NCI-H1105 treated with DMSO at 0.1 percent for 48 hours (cell line): Measurements from ENCODE around the gene LGALS7.
"Not testable (repeated sequence)": the region's sequence is repeated elsewhere in the genome, so short reads cannot be mapped to it uniquely, and the experiment has no call there.

Experiments
- DNase-seq: peaks from one replicate; lab custom pipeline; 2025; lab: John Stamatoyannopoulos, UW

The LGALS7 gene

DNA sequence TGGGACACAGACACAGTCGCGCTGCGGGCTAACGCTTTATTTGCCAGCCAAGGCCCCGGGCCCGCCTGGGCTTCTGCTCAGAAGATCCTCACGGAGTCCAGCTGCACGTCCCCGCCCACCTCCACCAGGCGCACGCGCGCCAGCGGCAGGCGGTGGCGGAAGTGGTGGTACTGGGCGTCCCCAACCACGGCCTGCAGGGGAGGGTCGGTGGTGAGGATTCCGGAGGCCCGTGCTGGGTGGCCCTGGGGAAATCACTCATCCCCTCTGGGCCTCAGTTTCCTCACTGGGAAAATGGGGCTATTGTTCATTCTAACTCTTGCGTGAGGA lies 2.4 kb downstream of the LGALS7 start:
- DNase-seq = not testable (repeated sequence)

DNA sequence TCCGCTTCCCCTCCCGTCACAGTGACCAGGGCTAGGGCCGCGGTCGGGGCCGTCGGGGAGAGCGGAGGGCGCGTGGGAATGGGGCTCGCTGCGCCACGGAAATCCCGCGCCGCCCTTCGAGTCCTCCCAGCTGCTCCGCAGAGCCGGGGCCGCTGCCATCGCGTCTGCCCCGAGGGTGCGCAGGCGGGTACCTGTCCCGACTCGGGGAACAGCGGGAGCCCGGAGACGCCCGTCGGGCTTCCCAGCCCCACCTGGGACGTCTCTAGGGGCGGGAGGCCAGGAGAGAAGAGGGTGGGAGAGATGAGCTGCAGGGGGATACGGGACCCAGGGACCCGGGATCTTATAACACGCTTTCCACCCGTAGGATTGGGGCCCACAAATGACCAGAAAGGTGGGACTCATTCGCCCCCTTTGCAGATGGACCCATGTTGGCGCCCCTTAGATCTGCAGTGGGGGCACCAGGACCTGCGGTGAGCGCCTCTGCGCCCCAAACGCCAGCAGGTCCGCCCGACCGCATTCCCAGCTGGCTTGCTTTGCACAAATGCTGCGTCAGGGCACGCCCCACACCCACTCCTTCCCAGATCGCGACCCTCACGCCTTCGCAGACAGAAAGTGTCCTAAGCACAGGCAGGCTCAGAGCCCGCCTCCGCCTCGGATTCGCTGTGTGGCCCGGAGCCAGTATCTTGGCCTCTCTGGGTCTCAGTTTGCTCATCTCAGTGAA lies 2.9 kb downstream of the LGALS7 start:
- not testable (repeated sequence) for DNase-seq

DNA sequence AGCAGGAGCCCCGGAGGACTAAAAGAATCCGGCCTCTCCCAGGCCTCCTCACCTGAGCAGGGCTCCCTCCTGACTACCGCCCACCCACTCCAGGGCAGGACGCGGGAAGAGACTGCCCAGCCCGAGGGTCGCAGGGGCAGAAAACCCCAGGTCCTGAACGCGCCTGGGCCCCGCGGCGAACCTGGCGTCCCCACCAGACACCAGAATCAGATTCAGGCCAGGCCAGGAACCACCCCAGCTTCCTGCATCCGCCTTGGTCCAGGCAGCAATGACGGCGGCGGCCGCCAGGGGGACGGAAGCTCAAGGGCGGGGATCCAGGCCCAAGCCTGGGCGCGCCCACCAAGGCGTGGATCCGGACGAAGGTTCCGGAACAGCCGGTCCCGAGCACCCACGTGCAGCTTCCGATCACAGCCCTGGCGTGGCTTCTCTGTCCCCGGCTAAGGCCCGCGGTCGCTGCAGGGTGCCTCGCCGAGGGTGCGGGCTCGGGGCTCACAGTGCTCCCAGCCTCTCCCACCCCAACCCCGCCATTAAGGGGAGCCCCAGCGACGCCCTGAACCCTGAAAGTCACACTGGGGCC lies 3.6 kb downstream of the LGALS7 start:
- no peak for DNase-seq

DNA sequence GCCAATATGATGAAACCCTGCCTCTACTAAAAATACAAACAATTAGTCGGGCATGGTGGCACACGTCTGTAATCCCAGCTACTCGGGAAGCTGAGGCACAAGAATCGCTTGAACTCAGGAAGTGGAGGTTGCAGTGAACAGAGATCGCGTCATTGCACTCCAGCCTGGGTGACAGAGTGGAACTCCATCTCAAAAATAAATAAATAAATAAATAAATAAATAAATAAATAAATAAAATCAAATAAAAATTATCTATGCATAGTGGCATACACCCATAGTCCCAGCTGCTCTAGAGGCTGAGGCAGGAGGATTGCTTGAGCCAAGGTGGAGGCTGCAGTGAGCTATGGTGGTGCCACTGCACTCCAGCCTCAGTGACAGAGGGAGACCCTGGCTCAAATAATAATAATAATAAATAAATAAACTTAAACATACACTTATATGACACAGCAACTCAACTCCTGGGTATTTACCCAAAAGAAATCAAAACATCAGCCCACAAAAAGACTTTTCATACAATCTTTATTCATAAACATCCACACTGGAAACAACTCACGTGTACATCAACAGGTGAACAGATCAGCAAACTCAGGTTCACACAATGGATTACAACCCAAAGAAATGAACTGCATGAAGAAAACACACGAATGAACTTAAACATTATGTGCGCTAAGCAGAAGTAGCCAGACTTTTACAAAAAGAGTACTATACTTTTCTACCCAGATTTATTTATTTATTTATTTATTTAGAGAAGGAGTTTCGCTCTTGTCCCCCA lies 6.9 kb downstream of the LGALS7 start:
- DNase-seq = no peak

DNA sequence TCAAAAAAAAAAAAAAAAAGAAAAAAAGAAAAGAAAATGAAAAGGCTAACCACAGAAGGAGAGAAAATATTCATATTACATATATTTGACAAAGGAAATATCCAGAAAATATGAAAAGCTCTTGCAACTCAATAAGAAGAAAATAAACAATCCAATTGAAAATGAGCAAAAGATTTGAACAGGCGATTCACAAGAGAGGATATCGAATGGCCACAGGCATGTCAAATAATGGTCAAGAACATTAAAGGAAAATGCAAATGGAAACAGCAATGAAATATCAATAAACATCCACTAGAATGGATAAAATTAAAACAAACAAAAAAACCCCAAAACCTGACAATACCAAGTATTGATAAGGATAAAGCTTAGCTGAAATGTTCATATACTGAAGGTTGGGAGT lies 8.1 kb downstream of the LGALS7 start:
- no peak for DNase-seq

DNA sequence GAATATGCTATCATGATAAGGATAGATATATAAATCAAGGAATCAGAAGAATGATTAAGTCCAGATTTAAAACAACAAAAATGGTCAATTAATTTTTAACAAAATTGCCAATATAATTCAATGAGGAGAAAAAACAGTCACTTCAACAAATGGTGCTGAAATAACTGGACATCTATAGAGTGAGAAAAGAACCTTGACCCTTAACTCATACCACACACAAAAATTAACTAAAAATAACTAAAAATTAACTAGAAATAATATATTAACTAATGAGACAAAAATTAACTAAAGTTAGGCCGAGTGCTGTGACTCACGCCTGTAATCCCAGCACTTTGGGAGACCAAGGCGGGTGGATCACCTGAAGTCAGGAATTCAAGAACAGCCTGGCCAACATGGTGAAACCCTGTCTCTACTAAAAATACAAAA lies 9.5 kb downstream of the LGALS7 start:
- DNase-seq = no peak

DNA sequence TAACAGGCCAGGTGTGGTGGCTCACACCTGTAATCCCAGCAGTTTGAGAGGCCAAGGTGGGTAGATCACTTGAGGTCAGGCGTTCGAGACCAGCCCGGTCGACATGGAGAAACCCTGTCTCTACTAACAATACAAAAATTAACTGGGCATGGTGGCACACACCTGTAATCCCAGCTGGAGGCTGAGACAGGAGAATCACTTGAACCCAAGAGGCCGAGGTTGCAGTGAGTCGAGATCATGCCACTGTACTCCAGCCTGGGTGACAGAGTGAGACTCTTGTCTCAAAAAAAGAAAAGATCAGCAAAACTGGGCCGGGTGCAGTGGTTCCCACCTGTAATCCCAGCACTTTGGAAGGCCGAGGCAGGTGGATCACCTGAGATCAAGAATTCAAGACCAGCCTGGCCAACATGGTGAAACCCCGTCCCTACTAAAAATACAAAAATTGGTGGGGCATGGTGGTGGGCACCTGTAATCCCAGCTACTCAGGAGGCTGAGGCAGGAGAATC lies 11.4 kb downstream of the LGALS7 start:
- DNase-seq = not testable (repeated sequence)

DNA sequence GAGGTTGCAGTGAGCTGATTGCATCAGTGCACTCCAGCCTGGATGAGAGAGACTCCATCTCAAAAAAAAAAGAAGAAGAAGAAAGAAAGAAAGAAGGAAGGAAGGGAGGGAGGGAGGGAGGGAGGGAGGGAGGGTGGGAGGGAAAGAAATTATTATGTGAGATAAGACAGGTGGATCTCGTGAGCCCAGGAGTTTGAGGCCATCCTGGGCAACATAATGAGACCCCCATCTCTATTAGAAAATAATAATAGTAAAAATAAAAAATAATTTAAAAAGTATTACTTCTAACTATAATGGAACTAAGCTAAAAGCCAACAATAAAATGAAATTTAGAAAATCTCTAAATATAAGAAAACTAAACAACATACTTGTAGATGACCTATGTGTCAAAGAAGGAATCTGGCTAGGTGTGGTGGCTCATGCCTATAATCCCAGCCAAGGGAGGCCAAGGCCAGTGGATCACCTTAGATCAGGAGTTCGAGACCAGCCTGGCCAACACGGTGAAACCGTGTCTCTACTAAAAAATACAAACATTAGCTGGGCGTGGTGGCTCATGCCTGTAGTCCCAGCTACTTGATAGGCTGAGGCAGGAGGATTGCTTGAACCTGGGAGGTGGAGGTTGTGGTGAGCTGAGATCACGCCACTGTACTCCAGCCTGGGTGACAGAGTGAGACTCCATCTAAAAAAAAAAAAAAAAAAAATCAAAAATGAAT lies 12.4 kb downstream of the LGALS7 start:
- DNase-seq = not testable (repeated sequence)

DNA sequence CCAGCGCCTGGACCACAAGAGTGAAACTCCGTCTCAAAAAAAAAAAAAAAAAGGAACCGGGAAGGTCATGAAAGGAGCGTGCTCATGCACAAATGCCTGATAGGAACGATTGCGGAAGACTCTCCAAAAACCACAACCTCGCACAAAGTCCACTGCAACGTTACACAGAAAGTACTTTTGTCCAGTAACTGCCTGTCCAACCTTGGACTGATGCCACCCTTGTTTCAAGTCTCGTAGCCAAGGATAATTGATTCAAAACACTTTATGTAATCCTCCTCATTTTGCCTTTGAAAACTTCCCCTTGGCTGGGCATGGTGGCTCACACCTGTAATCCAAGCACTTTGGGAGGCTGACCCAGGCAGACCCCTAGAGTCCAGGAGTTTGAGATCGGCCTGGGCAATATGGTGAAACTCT lies 13.7 kb downstream of the LGALS7 start:
- DNase-seq = no peak

DNA sequence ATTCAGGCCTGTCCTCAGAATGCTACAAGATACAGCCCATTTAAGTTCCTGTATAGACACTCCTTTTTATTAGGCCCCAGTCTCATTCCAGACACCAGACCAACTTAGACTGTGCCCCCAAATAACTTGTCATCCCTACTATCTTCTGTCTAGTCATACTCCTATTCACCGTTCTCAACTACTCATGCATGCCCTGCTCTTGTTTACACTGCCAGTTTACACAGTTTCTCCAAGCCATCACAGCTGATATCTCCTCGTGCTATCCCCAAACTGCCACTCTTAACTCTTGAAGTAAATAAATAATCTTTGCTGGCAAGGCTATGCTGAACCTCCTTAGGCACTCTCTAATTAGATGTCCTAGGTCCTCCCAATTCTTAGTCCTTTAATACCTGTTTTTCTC lies 19.1 kb downstream of the LGALS7 start:
- not testable (repeated sequence) for DNase-seq

DNA sequence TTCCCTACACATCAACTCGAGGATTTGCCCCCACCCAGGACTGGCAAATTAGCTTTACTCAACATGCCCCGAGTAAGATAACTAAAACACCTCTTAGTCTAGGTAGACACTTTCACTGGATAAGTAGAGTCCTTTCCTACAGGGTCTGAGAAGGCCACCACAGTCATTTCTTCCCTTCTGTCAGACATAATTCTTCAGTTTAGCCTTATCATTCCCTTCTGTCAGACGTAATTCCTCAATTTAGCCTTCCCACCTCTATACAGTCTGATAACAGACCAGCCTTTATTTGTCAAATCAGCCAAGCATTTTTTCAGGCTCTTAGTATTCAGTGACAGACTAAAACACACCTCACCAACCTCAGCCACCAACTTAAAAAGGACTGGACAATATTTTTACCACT lies 19.5 kb downstream of the LGALS7 start:
- not testable (repeated sequence) for DNase-seq

DNA sequence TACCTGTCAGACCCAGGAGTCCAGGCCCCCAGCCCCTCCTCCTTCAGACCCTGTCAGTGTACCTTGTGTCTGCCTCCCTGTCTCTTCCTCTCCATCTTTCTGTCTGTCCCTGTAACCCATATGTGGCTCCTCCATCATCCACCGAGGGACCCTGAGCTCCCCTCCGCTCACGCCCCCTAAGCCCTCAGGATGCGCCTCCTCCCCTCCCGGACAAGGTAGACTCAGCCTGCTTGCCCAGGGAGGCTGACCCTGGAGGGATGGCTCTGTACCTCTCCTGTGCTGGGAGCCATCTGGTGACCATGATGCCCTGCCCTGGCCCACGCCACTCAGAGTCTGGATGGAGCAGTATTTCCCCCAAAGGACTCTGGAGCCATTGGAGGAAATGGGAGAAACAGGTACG lies 28.0 kb downstream of the LGALS7 start:
- no peak for DNase-seq

DNA sequence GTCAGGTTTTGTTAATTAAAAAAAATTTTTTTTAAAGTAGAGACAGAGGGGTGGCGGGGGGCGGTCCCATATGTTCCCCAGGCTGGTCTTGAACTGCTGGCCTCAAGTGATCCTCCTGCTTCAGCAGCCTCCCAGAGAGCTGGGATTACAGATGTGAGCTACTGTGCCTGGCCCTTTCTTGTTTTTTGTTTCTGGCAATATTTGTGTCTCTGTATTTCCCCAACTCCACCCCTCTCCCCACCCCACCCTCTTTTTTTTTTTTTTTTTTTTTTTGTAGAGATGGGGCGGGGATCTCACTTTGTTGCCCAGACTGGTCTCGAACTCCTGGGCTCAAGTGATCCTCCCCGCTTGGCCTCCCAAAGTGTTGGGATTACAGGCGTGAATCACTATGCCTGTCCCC lies 28.4 kb downstream of the LGALS7 start:
- DNase-seq = no peak

DNA sequence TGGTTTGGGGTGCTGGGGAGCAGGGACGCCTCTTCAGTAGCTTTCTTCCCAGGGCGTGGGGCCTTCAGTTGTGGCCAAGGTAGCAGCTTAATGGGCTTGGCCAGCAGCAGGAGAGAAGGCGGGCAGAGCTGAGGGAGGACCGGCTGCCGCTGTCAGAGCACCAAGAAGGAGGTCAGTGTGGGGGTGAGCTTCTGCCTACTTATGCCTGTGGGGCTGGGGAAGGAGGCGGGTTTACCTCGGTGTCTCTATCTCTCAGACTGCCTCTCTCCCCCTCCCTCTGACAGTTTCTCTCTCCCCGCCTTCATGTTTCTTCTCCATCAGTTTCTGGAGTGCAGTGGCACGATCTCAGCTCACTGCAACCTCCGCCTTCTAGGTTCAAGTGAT lies 29.0 kb downstream of the LGALS7 start, which contains the start of gene CAPN12:
TSS of gene CAPN12 (minus strand) at position 177 of the 384 bp plus-strand sequence. CDS start 309 bp downstream, outside the sequence.
- no peak for DNase-seq

DNA sequence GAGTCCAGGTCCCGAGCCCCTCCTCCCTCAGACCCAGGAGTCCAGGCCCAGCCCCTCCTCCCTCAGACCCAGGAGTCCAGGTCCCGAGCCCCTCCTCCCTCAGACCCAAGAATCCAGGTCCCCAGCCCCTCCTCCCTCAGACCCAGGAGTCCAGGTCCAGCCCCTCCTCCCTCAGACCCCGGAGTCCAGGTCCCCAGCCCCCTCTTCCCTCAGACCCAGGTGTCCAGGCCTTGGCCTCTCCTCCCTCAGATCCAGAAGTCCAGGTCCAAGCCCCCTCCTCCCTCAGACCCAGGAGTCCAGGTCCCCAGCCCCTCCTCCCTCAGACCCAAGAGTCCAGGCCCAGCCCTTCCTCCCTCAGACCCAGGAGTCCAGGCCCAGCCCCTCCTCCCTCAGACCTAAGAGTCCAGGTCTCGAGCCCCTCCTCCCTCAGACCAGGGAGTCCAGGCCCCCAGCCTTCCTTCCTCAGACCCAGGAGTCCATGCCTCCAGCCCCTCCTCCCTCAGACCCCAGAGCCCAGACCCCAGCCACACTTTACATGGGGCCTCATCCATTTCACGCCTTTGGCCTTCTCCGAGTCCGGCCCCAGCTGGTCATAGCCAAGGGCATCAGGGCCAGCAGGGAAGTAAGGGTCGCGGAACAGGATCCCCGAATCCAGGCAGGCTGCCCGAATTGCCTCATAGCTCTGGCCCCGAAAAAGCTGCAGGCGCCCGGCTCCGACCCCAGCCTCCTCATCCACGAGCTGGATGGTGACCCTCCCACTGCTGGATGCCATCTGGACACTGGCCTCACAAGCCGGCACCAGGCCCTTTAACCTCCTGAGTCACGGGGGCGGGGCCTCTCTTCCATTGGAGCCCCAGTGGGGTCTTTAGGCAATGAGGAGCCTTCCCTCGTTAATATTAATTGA lies 29.7 kb downstream of the LGALS7 start:
- DNase-seq = no peak

DNA sequence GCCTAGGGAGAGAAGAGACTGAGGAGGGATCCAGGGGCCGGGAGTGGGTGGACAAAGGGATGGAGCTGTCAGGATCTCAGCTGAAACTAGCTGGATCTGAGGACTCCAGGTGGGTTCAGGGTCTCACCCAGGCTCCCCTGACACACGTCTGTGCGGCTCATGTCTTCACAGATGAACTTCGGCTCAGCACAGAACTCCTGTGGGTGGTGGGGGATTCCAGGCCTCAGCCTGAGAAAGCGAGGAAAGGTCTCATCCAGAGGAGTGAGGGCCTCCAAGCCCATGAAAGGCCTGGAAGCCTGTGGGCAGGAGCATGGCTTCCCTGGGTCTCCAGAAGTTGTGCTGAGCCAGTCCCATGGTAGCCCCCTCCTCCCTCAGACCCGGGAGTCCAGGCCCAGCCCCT lies 30.4 kb downstream of the LGALS7 start:
- DNase-seq = no peak

DNA sequence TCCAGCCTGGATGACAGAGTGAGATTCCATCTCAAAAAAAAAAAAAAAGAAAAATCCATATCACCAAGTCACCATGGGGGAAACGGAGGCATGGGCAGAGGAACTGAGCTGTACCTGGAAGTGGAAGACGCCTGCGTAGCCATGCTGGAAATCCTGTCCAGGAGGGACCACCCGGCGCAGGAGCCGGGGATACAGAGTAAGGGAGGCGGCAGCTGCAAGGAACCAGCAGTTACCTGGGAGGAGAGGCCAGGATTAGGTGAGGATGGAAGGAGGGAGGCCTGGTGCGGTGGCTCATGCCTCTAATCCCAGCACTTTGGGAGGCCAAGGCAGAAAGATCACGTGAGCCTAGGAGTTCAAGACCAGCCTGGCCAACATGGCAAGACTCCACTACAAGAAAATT lies 31.0 kb downstream of the LGALS7 start:
- DNase-seq = no peak

DNA sequence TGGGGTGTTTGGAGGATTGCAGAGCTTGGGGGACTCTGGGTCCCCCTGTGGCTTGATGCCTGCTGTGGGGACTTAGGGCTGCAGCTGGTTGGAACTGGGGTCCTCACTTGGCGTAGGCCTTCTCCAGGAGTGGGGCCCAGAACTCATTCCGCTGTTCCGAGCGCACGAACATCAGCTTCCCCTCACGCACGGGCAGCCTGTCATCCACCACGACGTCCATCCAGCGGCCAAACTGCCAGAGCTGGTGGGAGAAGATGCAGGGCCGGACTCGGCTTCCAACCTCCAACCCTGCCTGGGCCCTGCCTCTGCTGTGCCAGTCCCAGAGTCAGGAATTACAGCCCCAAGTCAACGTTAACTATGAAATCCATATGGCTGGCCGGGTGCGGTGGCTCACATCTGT lies 31.6 kb downstream of the LGALS7 start:
- DNase-seq = no peak

DNA sequence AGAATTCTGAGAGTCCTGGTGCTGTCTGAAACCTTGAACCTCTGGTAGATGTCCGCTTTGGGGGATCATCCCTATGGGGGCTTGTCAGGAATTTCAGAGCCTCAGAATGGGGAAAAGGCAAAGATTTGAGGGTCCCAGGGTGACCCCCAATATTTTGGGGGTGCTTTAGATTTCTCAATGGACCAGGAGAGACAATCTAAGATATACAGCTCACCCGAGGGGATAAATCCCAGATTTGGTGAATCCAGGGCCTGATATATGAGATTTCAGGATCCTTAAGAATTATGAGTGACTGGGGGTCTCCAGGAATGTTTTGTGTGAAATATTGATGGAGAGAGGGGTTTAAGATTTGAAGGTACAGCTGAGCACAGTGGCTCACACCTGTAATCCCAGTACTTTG lies 32.4 kb downstream of the LGALS7 start:
- DNase-seq = no peak

DNA sequence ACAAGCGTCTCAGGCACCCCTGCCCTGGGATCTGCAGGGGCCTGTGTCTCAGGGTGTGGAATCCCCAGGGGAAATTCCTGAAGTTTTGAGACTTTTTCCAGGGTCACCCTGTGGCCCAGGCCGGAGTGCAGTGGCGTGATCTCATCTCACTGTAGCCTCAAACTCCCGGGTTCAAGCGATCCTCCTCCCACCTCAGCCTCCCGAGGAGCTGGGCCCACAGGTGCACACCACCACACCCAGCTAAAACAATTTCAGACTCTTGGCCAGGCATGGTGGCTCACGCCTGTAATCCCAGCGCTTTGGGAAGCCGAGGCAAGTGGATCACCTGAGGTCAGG lies 33.1 kb downstream of the LGALS7 start:
- DNase-seq = no peak

DNA sequence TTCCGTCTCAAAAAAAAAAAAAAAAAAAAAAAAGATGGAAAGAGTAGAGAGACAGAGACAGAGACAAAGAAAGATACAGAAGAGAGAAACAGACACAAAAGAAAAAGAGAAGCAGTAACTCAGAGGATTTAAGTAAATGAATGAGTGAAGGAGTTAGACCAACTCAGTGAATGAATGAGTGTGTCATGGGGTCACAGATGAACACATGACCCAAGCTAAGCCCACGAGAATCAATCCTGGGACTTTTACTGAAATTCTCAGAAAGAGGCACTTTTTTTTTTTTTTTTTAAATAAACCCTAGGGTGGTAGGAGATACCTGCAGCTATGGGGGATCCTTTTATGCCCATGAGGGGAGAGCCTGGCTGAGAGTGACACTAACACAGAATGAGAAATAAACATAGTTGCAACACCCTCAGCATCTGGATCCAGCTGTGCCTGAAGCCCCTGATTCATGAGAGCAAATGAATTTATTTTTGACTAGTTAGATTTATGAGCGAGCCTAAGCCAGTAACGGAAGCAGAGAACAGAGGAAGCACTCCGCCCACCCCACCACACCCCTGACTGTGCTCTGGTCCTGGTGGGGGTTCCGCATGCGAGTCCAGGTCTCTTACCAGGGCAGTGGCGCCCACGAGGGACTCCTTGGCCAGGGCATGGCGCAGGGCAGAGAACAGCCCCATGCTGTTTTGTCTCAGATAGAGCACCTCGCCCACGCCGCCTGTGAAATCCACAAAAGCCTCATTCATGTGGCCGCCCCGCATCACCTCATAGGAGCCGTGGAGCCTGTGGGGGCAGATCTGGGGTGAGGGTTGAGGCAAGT lies 33.7 kb downstream of the LGALS7 start:
- DNase-seq = no peak
